Stimulated activated CD4-positive, alpha-beta T cell treated with anti-CD3 and anti-CD28 coated beads, Interleukin-15, amount 100 ng/mL, for 1 hour (primary cell): ENCODE results near the gene PHPT1.
"Not testable (repeated sequence)": the region's sequence is repeated elsewhere in the genome, so short reads cannot be mapped to it uniquely, and the experiment has no call there.

ENCODE experiments used
- DNase-seq, 2 donors: peaks; one replicate each; pipeline ENCODE4 v3.0.0-alpha.2; 2020; ENCODE audit warnings: low read depth in 1 of 2, low spot score in 1 of 2

PHPT1 gene

DNA sequence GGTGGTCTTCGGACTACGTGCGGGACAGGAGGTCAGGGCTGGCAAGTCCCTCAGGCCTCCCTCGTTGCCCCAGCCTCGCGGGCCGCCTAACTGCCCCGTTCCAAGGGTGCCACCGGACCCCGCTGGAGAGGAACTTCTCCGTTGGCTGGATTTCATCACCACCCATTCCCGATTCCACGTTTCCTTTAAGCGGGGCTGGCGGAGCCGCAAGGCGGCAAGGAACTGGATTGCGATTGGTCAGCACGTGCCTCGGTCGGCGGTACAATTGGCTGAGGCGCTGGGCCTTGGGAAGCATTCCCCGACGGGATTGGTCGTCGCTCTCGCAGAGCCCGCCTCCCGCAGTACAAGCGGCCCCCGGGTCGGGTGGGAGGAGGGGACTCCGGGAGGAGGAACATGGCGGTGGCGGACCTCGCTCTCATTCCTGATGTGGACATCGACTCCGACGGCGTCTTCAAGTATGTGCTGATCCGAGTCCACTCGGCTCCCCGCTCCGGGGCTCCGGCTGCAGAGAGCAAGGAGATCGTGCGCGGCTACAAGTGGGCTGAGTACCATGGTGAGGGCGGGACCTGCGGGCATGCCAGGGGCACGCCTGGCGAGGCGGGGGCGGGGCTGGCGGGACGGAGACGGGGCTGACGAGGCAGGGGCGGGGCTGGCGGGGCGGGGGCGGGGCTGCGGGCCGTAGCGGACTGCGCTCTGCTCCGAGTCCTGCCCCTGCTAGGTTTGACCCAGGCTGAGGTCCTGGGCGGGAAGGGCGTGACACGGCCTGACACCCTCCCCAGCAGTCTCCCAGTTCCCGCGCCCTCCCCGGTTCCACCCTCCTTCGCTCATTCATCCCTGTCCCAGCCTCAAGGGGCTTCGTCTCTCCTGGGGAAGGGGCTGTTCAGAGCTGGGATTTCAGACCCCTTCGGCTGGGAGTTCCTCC, at the start of gene PHPT1:
Gene PHPT1 (plus strand): TSS at position 372 of the 922 bp plus-strand sequence. CDS start 22 bp downstream, at position 394.
- DNase-seq = peak; percentile 91 to 93

- peak; percentile 80 to 85 for DNase-seq
These were observed 49.2 kb upstream of the PHPT1 start for GRCh38 chr9:136799854-136800657.

DNA sequence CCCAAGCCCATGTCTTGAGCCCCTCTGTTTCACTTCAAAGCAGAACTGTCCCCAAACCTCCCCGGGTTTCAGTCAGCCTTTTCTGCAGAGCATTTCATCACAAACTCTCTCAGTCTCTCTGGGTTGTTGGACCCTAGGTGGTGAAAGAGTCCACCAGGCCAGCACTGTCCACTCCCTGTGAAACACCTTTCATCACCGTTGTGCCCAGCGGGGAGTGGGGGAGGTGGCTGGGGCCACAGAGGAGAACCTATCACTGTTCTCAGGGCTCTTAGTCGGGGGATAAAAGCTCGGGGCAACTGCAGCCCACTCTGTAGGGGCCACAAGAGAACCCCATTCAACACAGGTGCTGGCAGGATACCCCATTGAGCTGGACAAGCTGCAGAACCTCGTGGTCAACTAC, 46.9 kb upstream of the PHPT1 start:
- DNase-seq = no peak

DNA sequence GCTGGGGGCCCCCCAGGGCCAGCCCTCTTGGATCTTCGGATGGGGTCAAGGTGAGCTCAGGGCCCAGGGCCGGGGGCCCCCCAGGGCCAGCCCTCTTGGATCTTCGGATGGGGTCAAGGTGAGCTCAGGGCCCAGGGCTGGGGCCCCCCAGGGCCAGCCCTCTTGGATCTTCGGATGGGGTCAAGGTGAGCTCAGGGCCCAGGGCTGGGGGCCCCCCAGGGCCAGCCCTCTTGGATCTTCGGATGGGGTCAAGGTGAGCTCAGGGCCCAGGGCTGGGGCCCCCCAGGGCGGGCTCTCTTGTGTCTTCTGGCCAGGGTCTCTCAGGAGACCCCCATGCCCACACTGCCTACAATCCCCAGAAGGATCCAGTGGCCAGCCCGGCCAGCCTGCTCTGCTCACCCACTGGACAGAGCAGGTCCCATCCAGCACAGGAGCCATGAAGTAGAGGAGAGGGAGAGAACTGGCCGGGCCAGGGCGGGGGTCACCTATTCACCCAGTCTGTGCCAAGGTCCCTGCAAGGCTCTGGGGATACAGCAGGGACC, 46.1 kb upstream of the PHPT1 start:
- DNase-seq = not testable (repeated sequence)

- DNase-seq = no peak
These were observed 45.4 kb upstream of the PHPT1 start for GRCh38 chr9:136803551-136804508.

DNA sequence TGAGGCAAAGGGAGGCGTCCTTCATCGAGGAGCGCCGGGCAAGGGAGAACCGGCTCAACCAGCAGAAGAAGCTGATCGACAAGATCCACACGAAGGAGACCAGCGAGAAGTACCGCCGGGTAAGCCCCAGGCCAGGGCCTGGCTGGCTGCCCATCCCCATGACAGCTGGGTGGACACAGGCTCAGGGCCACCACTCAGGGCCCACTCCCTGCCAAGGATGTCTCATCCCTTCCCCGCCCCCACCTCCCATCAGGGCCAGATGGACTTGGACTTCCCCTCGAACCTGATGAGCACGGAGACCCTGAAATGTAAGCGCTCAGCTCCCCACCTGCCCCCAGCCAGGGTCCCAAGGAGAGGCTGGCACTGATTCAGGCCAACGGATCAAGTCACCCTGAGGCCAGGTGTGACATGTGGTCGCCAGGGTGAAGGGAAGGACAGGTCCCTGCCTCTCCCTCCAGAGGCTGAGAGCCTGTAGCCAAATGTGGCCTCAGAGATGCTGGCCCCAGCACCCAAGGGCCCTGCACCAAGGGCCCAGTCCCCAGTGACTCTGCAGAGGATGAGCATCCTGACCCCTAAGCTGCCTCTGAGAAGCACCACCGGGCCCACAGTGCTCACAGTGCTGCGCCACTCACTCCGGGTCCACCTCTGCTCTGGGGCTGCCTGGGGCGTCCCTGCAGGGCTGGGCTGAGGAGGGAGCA, 44.6 kb upstream of the PHPT1 start:
- DNase-seq = no peak

DNA sequence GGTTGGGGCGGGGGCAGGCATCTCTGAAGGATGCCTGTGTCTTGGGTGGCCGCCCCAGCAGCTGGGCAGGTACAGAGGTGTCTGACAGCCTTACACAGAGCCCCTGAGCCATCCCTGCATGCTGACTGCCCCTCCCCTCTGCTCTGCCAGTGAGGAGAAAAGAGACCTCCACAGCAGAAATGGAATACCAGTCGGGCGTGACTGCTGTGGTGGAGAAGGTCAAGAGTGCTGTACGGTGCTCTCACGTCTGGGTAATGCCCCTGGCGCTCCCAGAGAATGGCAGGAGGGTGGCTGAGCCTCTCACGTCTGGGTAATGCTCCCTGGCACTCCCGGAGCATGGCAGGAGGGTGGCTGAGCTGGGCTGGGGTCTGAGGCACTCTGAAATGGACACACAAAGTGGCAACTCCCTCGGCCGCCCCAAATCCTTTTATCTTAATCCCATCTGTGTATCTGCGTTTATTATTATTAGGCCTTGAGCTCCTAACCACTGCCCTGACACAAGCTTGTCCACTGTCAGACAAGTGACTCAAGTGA, 43.9 kb upstream of the PHPT1 start:
- no peak for DNase-seq

GRCh38 chr9:136806067-136806466, 43.1 kb upstream of the PHPT1 start:
- DNase-seq = no peak

GRCh38 chr9:136806631-136807201, 42.5 kb upstream of the PHPT1 start:
- no peak for DNase-seq

DNA sequence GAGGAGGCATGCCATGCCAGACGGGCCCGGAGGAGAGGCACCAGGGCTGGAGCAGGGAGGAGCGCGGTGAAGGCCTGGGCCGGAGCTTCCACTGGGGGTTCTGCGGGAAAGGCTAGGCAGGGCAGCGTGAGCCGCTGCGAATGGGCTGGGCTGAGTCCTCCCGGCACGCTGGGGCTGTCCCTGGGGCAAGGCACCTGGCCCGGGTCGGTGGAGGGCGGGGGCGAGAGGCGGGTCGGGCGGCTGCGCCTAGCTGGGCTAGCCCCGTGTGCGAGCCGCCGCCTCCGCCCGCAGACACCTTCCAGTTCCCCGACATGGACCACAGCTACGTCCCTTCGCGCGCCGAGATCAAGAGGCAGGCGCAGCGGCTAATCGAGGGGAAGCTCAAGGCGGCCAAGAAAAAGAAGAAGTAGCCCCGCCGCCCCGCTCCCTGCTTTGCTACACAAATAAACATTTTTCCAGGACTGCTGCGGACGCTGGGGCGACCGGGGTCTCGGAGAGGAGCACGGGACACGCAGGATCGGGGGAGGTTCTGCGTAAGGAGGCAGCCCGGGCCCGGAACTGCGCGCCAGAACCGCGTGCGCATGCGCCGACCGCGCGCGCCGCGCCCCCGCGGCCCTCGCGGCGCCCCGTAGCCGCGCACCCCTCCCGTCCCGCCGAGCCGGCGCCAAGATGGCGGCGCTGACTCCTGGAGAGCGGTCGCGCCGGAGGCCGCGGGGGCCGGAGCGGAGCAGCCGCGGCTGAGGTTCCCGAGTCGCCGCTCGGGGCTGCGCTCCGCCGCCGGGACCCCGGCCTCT, 41.7 kb upstream of the PHPT1 start, which contains the start of gene RABL6:
Gene RABL6 (plus strand): TSS at position 668 of the 794 bp plus-strand sequence. CDS start 249 bp downstream, outside the sequence.
- DNase-seq = peak; percentile 73 to 75

DNA sequence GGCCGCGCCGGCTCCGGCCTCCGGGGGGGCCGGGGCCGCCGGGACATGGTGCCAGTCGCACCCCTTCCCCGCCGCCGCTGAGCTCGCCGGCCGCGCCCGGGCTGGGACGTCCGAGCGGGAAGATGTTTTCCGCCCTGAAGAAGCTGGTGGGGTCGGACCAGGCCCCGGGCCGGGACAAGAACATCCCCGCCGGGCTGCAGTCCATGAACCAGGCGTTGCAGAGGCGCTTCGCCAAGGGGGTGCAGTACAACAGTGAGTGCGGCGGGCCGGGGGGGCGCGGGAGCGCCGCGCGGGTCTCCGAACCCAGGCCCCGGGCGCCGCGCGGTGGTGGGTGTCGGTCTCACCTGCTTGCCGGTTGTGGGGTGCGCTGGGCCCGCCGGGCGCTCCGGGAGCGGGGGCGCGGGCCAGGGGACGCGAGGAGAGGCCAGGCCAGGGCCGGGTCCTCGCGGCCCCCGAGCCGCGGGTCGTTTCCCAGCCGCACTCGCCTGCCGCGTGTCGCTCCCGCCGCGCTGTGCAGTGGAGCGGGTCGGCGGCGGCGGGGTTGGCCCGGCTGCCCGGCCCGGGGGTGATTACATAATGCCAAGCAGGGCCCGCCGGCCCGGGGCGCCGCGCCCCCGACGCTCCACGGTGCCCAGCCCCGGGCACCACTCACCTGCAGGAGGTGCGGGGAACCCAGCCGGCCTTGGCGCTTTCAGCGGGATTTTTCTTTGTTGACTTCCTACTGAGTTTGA, 41.0 kb upstream of the PHPT1 start:
- peak in 1 of 2 donors; percentile 35 for DNase-seq

DNA sequence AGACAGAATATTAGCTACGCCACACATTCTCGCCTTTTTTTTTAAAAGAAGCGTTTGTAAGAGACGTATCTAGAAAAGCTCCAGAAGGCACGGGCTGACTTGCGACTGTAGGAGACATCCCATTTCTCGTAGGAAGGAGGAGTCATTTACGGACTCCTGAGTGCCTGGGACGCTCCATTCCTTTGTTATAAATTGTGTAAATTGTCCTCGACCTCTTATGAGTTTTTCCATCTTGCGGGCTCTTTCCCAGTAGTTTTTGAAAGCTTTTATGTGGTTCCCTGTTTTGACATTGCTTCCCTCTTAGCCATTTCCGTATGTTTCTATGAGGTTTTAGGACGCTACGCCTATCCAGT, 40.4 kb upstream of the PHPT1 start:
- no peak for DNase-seq

DNA sequence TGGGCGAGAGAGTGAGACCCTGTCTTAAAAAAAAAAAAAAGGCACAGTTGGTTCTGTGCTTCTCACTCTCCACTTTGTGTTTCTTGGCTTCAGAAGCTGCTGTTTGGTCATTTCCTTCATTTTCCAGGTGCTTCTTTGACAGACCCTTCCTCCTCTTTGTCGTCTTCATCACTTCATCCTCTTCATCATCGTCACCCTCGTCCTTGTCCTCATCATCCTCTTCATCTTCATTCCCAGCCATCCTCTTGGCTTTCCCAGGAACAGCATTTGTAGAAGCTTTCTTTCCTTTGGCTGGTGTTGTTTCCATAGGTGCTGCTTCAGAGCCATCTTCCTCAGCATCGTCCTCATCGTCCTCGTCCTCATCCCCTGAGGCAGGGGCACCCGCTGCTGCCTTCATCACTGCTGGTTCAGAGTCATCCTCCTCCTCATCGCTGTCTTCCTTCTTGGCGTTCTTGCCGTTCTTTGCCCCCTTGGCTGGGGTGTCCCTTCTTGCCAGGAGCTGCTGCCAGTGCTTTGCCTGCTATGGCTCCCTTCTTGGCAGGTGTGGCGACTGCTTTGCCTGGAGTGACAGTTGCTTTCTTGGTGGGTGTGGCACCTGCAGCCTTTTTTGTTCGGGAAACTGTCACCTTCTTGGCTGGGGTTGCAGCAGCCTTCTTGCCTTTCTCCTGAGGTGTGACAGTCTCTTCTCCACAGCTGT, 34.3 kb upstream of the PHPT1 start:
- DNase-seq = no peak

- no peak for DNase-seq
These were observed 33.8 kb upstream of the PHPT1 start for GRCh38 chr9:136815422-136815782.

DNA sequence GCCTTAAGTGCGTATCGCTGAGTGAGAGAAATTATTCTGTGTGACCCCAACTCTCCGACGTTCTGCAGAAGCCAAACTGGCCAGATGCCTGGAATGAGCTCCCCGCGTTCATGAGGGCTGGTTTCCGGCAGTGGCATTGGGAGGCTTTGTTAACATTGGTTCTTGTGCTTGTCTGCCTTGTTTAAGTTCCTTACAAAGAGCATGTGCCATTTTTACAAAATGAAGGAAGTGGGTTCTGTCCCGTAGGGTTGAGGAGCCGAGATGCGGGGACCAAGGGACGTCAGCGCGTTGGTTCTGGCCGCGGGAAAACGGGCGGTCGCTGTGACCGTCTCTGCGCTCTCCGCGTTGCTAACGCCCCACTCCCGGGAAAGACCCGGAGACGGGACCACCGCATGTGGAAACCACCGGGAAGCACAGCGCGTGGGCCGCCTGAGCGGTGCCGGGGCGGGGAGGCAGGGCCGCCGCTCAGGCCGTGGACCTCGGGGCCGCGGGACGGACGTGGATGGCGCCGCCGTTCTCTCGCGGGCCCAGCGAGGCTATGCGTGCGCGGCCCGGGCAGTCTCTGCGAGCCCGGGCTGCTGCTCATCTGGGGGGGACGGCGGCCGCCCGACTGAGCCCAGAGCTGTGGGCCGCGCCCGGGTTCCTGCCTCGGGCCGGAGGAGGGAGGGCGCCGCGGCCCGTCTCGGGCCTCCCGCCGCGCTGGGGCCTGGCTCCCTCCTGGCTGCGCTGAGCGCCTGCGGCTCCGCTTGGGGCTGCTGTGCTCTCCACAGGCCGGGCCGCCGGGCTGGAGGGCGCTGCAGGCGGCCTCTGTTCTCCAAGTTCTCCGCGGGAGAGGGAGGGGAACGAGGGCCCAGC, 28.0 kb upstream of the PHPT1 start:
- DNase-seq = no peak

DNA sequence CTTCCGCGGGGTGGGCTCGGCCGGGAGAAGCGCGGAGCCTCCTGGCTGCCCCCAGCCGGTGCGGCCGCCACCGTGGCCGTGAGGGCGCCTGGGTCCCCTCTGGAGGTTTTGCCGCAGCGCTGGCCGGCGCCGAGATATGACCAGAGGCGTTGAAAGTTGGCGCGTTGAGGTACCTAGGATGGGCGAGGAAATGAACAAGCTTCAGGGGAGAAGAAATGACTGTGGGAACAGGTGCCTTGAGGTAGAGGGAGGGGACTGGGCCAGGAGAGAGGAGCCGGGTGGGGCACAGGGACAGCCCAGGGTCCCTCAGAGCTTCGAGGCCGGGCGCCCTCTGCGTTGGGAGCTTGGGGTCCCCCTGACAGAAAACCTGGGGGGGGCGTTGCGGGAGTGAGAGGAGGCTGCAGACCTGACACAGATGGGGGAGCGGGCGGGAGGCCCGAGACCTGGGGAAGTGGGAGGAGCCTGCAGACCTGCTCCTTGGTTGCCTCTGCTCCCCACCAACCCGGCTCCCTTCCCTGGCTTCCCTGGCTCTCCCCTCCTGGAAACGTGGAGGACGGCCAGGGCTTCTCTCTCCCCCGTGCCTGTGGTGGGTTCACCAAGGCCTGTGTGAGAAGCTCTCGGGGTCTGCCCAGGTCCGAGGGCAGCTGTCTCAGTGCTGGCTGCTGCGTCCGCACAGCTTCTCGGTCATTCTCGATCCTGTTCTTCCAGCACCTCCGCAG, 27.2 kb upstream of the PHPT1 start:
- no peak for DNase-seq
